ENCODE results near the gene GJB3. TPM values are rescaled to one million over a fixed set of nuclear protein-coding genes. Genes with fewer than 3 reads are reported as not detected.

Gene GJB3
- total RNA-seq, 2 donors from 2014 or later = 5.4 to 7.1 TPM

- Histone ChIP-seq H3K4me1 (replicated peaks) (no peaks in the 10 kb centered on the region), H3K27me3 (replicated peaks; ENCODE audit: insufficient read depth) (no peaks in the 10 kb centered on the region), H3K9me3 (no peaks in the 10 kb centered on the region), H3K36me3 (no peaks in the 10 kb centered on the region), H3K4me3 (no peak overlapping the region), H3K27ac (no peak overlapping the region)
- TF ChIP-seq POLR2AphosphoS5 (IDR thresholded peaks at IDR 0.05) = no peak
- no peak for TF ChIP-seq CTCF (IDR thresholded peaks at IDR 0.05)
- TF ChIP-seq POLR2A (IDR thresholded peaks at IDR 0.05) = no peak
- intact Hi-C loops (cut with DNase I) = no loop called here
- DNase-seq (ENCODE audit: low spot score) = no peak
- 64% methylated on average over 3 of the region's 3 CpGs for WGBS
Observed at GRCh38 chr1:34753163-34753562, 27.9 kb upstream of the GJB3 start.

GRCh38 chr1:34754964-34755637 is 25.9 kb upstream of the GJB3 start, which contains the start of gene GJB5:
GJB5 (plus strand) TSS chr1:34755047; CDS start chr1:34757331, 2,284 bp downstream.
- Histone ChIP-seq H3K27ac (peak within 1 kb of the TSS; percentile 68 to 73), H3K36me3 (no peaks in the 10 kb centered on the region), H3K27me3 (replicated peaks; ENCODE audit: insufficient read depth) (no peaks in the 10 kb centered on the region), H3K4me3 (peak within 1 kb of the TSS in 1 of 2 donors; percentile 13), H3K4me1 (replicated peaks) (no peaks in the 10 kb centered on the region), H3K9me3 (no peaks in the 10 kb centered on the region)
- intact Hi-C loops (cut with DNase I) = no loop called here
- TF ChIP-seq CTCF (IDR thresholded peaks at IDR 0.05) (no peak), POLR2AphosphoS5 (IDR thresholded peaks at IDR 0.05) (peak; percentile 46)
- peak; percentile 88 for DNase-seq (ENCODE audit: low spot score)
- WGBS = 39% methylated on average over 13 of the region's 13 CpGs

- H3K36me3 ChIP-seq = no peaks in the 10 kb centered on the region
- no peaks in the 10 kb centered on the region for H3K27me3 ChIP-seq (replicated peaks; ENCODE audit: insufficient read depth)
- no peak overlapping the region for H3K4me3 ChIP-seq
- intact Hi-C loops (cut with DNase I) = no loop called here
- H3K4me1 ChIP-seq (replicated peaks) = no peaks in the 10 kb centered on the region
- WGBS = 65% methylated on average over 6 of the region's 6 CpGs
- no peak for DNase-seq (ENCODE audit: low spot score)
- TF ChIP-seq CTCF (IDR thresholded peaks at IDR 0.05) (no peak), POLR2AphosphoS5 (IDR thresholded peaks at IDR 0.05) (no peak), POLR2A (IDR thresholded peaks at IDR 0.05) (no peak)
- H3K27ac ChIP-seq = peak overlapping the region; percentile 54 to 73
- no peaks in the 10 kb centered on the region for H3K9me3 ChIP-seq
Observed at GRCh38 chr1:34755961-34756360, 25.1 kb upstream of the GJB3 start.

GRCh38 chr1:34757386-34757785 is 23.6 kb upstream of the GJB3 start:
- Histone ChIP-seq H3K27me3 (replicated peaks; ENCODE audit: insufficient read depth) (no peaks in the 10 kb centered on the region), H3K9me3 (no peaks in the 10 kb centered on the region), H3K4me3 (no peak overlapping the region), H3K27ac (no peak overlapping the region), H3K4me1 (replicated peaks) (no peaks in the 10 kb centered on the region), H3K36me3 (no peaks in the 10 kb centered on the region)
- DNase-seq (ENCODE audit: low spot score) = no peak
- 98% methylated on average over 21 of the region's 21 CpGs for WGBS
- TF ChIP-seq POLR2AphosphoS5 (IDR thresholded peaks at IDR 0.05) (no peak), CTCF (IDR thresholded peaks at IDR 0.05) (no peak), POLR2A (IDR thresholded peaks at IDR 0.05) (no peak)
- intact Hi-C loops (cut with DNase I) = no loop called here

GRCh38 chr1:34758751-34759150 is 22.3 kb upstream of the GJB3 start:
- Histone ChIP-seq H3K36me3 (no peaks in the 10 kb centered on the region), H3K9me3 (no peaks in the 10 kb centered on the region), H3K27me3 (replicated peaks; ENCODE audit: insufficient read depth) (no peaks in the 10 kb centered on the region), H3K4me3 (no peak overlapping the region), H3K4me1 (replicated peaks) (no peaks in the 10 kb centered on the region), H3K27ac (no peak overlapping the region)
- TF ChIP-seq CTCF (IDR thresholded peaks at IDR 0.05) (no peak), POLR2AphosphoS5 (IDR thresholded peaks at IDR 0.05) (no peak), POLR2A (IDR thresholded peaks at IDR 0.05) (no peak)
- DNase-seq (ENCODE audit: low spot score) = no peak
- intact Hi-C loops (cut with DNase I) = no loop called here
- WGBS = 49% methylated on average over 4 of the region's 4 CpGs
